SIG-M5 treated with dmso at 0.1 percent for 504 hours (cell line): Measurements from ENCODE around the gene ST3GAL3.

ENCODE experiments used
- DNase-seq: peaks from one replicate; lab custom pipeline; 2025; ENCODE audit not compliant: unreplicated experiment; lab: John Stamatoyannopoulos, UW

The ST3GAL3 gene

GRCh38 chr1:43847290-43847689 is 140.0 kb downstream of the ST3GAL3 start:
- no peak for DNase-seq

DNA sequence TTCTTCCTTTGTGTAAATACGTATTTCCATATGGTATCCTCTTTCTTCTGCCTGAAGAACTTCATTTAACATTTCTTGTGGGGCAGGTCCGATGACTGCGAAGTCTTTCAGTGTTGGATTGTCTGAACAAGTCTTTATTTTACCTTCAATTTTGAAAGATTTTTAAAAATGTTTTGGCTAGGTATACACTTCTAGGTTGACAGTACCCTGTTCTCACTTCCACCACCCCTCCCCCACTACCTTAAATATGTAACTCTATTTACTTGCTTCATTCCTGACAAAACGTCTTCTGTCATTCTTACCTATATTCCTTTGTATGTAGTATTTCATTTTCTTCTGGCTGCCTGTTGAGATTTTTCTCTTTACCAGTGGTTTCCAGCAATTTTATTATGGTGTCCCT is 140.5 kb downstream of the ST3GAL3 start:
- DNase-seq: no peak

DNA sequence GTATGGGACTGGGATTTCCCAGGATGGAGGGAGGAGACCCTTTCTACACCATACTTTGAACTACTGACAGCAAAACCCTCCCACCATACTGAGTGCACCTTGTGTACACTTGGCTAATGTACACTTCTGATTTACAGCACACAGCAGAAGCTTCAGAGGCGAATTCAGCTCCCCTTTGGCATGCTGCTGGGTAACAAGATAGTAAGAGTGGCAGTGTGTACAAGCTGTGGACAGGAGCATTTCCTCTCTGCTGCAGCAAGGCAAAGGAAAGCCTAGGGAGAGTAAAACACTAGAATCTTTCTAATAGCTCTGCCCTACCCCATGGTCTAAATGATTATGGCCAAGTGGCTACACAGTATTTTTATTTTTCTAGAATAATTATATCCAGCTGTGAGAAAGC is 142.3 kb downstream of the ST3GAL3 start:
- no peak for DNase-seq

DNA sequence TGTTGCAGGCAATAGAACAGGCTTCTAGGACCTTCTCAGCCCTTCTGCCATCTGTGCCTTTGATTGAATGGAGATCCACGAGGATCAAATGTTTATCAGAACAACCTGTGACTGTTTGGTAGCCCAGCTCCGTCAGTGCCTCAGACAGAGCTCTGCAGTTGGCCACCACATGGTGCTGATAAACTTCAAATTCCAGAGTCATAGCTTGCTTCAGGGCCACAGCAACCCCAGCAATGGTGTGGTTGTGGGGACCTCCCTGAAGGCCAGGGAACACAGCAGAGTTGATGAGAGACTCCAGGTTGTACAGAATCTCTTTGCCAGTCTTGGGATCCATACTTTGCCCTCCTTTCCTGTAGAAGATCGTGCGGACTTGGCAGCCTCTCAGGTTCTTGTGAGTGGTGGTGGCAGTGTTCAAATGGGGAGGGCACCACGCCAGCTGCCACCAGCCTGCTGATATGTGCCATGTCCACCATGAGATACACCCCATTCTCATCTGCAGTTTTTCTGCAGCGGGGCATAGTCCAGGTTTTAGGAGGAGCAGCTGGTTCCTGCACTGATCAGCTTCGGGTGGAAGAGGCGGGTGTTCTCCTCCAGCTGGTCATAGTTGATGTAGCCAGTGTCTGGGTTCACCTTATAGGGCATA is 143.4 kb downstream of the ST3GAL3 start:
- no peak for DNase-seq

DNA sequence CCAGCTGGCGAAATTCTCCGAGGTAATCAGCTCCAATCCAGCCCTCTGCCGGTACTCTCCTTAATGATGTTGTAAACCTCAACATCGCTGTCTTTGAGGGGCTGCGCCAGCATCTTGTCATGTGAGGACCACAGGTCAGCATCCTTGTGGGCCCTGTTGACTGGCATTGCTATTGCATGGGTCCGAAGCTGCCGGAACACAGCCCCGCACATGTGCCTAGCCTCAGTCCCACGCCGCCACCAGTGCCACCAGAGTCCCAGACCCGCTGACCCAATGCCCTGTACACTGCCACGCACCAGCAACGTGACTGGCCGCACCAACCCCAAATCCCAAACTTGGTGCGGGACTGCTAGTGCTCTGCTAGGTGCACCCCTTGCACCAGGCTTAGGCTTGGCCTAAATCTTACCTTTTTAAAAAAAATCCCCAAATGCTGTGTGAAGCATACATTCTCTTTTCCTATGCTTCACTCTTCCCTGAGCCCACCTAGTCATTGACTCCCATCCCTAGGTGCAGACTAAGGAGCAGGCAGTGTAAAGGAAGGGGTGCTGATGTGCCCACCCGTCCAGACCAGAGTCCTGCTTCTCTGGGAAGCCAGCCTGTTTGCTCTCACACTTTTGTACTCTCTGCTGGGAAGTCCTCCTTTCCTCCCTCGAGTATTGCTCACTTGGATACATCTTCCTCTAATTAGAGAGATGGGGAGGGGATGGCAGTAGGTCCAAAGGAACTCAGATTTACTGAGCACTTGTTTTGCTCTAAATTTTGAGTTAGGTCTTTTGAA is 144.4 kb downstream of the ST3GAL3 start:
- DNase-seq: no peak

GRCh38 chr1:43853161-43853921 is 146.0 kb downstream of the ST3GAL3 start:
- peak; percentile 80 for DNase-seq

GRCh38 chr1:43854473-43854872 is 147.1 kb downstream of the ST3GAL3 start:
- DNase-seq: no peak

GRCh38 chr1:43856188-43856587 is 148.9 kb downstream of the ST3GAL3 start:
- DNase-seq: no peak

DNA sequence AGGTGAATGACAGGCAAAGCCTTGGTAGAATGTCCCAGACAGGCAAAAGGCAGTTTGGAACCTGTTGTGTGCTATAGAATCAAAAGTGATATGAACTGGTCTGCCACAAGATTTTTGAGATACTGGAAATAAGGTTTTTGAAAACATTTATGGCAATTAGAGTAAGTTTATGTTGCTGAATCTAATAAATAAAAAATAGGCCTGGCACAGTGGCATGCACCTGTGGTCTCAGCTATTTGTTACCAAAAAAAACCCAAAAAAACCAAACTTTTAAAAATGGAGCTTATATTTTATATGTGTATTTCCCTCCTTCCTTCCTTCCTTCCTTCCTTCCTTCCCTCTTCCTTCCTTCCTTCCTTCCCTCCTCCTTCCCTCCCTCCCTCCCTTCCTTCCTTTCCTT is 149.8 kb downstream of the ST3GAL3 start:
- DNase-seq: no peak

DNA sequence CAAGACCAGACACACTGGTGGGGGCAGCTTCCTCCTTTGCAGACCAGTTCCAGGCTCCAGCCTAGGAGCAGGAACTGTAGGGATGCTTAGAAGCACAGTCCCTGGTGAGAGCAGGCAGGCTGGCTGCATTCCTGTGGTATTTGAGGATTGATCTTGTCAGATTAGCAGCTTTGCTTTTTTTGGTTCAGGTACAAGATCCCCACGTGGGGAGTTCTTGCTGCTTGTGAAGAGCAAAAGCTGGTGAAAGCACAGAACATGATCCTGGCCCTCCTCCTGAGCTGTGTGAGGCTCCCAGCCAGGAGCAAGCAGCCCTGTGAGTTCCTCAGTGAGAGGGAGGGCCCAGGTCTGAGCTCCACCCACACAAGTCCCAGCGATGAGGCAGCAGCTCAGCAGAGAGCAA is 151.0 kb downstream of the ST3GAL3 start:
- DNase-seq: peak; percentile 49

GRCh38 chr1:43861337-43861736 is 154.0 kb downstream of the ST3GAL3 start:
- DNase-seq: no peak

- no peak for DNase-seq
These were observed 154.8 kb downstream of the ST3GAL3 start for GRCh38 chr1:43861988-43862735.

- no peak for DNase-seq
These were observed 157.0 kb downstream of the ST3GAL3 start for GRCh38 chr1:43864111-43865045.

DNA sequence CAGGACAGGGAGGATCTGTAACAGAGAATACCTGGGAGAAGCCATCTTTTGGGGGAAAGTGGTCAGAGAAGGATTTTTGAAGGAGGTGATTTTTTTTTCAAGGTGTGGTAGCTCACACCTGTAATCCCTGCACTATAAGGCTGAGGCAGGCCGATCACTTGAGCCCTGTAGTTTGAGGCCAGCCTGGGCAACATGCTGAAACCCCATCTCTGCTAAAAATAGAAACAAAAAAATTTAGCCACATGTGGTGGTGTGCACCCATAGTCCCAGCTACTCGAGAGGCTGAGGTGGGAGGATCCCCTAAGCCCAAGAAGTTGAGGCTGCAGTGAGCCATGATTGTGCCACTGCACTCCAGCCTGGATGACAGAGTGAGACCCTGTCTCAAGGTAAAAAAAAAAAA is 158.9 kb downstream of the ST3GAL3 start:
- DNase-seq: no peak

- DNase-seq: peak; percentile 28
These were observed 160.8 kb downstream of the ST3GAL3 start for GRCh38 chr1:43867976-43868740.

- DNase-seq: no peak
These were observed 161.4 kb downstream of the ST3GAL3 start for GRCh38 chr1:43868741-43869067.

GRCh38 chr1:43870306-43870705 is 163.0 kb downstream of the ST3GAL3 start:
- DNase-seq: no peak

GRCh38 chr1:43871181-43871910 is 164.0 kb downstream of the ST3GAL3 start:
- DNase-seq: no peak

DNA sequence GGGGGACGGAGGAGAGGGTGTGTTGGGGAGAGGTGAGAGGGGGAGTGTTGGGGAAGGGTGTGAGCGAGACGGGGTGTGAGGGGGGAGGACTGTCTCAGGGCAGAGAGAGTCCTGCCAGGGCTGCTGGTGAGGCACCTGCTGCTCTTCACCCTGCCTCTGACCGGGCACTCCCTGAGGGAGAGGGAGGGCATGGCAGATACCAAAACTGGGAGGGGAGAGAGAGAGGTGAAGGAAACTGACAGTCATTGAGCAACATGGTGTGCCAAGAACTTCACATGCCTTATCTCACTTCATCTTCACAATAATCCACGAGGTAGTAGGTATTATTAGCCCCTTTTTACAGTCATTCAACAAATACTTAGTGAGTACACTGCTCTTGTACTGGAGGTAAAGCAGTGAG is 164.9 kb downstream of the ST3GAL3 start:
- no peak for DNase-seq
